Activated effector memory CD4-positive, alpha-beta T cell treated with anti-CD3 and anti-CD28 coated beads, Interleukin-2, amount 50 U/mL, for 16 hours (primary cell): Measurements from ENCODE around the gene EIF4G3.
"Not testable (repeated sequence)": the region's sequence is repeated elsewhere in the genome, so short reads cannot be mapped to it uniquely, and the experiment has no call there.

Experiments used
- DNase-seq: peaks from one replicate; pipeline ENCODE4 v3.0.0-alpha.2; 2020

Gene EIF4G3

DNA sequence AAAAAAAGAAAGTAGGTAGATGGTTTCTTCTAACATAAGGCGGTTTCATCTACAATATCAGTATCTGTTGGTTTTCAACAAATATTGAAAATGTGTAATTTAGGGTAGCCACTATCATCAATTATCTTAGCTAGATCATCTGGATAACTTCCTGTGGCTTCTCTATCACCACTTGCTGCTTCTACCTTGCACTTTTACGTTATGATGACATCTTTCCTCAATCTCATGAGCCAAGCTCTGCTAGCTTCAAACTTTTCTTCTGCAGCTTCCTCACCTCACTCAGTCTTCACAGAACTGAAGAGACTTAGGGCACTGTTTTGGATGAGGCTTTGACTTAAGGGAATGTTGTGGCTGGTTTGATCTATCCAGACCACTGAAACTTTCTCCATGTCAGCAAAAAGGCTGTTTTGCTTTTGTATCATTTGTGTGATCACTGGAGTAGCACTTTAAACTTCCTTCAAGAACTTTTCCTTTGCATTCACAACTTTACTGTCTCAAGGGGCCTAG lies 244.7 kb downstream of the EIF4G3 start:
- DNase-seq = no peak

GRCh38 chr1:20930427-20930826 lies 246.3 kb downstream of the EIF4G3 start:
- DNase-seq = no peak

- no peak for DNase-seq
These were observed 248.6 kb downstream of the EIF4G3 start for GRCh38 chr1:20928146-20928545.

DNA sequence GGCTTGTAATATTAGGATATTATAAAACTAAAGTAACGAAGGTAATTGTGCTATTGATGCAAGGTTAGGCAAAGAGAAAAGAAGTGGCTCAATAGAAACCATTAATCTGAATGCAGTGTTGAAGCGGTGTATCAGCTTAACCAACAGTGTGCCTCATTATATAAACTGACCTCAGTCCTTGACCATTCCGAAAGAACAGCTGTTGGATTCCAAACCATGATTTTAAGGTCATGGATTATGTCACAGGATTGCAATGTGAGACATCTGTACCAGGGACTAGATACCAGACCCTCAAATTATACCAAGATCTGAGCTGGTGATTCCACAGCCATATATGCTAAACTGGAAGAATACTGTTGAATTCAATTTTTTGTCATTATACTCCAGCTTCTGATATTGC lies 255.4 kb downstream of the EIF4G3 start:
- no peak for DNase-seq

DNA sequence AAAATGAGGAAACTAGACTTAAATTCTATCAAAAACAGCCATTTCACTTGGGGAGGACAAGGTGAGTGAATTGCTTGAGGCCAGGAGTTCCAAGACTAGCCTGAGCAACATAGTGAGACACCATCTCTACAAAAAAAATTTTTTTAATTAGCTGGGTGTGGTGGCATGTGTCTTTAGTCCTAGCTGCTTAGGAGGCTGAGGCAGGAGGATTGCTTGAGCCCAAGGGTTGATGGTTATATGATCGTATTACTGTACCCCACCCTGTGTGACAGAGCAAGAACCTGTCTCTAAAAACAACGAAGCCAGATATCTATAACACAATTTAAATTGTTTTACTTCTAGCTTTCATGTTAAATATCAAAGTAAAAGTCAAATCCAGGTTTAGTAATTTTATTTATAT lies 263.5 kb downstream of the EIF4G3 start:
- DNase-seq = no peak

- DNase-seq = not testable (repeated sequence)
These were observed 269.2 kb downstream of the EIF4G3 start for GRCh38 chr1:20907526-20907925.

- DNase-seq = no peak
These were observed 273.3 kb downstream of the EIF4G3 start for GRCh38 chr1:20903437-20903836.

GRCh38 chr1:20900056-20900455 lies 276.6 kb downstream of the EIF4G3 start:
- DNase-seq = no peak

DNA sequence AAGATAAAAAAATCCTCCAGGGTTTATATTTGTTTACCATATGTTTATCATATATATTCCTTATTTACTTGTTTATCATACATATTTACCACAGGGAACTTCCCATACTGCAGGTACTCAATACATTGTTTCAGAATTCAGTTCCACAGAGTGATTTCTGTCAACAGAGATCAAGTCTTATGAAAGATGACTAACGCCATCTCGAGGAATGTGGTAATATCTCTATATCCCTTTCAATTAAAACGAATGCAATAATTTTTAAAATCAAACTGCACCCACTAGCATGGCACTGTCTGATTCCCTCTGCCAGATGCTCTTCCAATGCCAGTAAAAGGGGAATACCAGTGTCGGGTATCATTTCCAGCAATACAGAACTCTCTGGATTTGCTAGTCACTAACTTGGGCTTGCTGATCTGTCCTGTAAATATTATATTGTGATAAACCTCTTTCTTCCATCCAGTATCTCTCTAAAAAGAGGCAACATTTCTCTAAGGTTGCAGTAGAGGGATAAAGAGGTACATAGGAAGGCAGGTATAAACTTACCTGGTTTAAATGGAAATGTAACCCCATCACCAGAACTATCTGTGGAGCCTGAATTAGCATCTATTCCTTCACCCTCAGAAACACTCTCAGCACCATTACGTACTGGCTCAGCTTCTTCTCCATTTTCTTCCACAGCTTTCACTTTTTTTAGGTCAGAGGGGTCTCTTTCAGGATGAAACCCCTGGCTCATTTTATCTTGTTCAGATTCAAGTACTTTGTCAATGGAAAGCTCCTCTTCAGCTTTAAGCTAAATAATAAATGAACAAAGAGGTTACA lies 277.3 kb downstream of the EIF4G3 start:
- DNase-seq = no peak

GRCh38 chr1:20896826-20897225 lies 279.9 kb downstream of the EIF4G3 start:
- no peak for DNase-seq

DNA sequence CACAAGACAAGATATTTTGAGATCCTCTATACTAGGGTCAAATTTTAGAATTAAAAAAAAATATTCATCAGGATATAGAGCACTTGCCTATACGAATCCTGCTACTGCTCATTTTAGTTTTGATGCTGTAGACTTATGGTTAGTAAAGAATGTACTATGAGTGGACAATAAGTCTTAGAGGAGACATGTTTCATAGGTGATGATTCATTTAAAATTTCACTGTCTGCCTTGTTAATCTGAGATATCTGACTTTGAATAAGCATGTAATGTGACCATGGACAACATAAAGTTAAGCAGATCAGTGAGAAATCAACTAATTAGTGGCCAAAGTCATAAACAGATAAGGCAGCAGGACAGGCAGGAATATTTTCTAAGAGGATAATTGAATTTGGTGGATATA lies 282.8 kb downstream of the EIF4G3 start:
- DNase-seq = no peak

GRCh38 chr1:20891091-20891490 lies 285.6 kb downstream of the EIF4G3 start:
- no peak for DNase-seq

DNA sequence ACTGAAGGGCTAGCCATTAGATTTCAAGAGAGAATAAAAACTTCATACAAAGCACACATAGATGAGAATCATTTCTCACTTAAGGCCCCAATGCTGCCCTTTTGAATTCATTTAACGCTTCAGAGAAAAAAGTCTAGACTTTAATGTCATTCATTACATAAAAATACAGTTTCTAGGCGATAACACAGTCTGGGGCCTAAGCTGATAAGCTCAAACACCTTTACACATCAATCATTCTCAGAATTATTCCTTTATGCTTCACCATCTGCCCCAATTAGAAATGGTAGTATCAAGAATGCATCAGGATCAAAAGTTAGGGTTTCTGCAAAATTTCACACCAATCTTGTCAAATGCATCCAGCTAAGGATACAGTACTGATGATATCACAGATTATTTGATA lies 289.5 kb downstream of the EIF4G3 start:
- no peak for DNase-seq

DNA sequence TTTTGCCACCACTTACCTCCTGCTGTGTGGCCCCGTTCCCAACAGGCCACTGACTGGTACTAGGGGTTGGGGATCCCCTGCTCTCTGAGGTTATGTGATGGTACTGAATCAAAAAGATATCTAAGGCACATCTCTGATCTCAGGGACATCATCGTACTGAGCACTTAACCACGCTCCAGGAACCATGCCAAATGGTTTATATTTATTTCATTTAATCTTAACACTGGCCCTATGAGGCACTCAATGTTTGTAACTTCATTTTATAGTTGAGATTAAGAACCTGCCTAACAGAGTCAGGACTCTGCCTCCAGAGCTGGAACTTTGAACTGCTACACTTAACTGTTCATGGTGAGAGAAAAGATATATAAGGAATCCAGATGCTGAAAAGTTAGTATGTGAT lies 291.6 kb downstream of the EIF4G3 start:
- DNase-seq = no peak

- no peak for DNase-seq
These were observed 292.2 kb downstream of the EIF4G3 start for GRCh38 chr1:20884513-20884912.

DNA sequence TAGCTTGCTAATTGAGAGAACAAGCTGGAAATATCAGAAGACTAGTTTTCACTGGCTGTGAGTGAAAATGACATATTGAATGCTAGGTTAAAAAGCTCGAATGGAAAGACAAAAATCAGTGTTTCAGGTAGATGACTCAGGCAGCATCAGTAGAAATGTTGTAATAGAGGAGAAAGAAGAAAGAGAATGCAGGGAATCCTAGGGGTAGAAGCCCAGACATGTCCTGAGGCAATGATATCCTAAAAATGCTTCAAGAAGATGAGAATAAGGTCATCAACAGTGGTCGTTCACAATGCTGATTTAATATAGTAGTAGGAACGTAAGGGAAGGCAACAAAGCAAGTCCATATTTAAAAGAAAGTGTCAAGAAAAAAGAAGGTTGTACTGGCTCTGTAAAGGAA lies 292.9 kb downstream of the EIF4G3 start:
- no peak for DNase-seq

- DNase-seq = no peak
These were observed 293.9 kb downstream of the EIF4G3 start for GRCh38 chr1:20882837-20883236.

GRCh38 chr1:20878799-20879198 lies 297.9 kb downstream of the EIF4G3 start:
- no peak for DNase-seq

DNA sequence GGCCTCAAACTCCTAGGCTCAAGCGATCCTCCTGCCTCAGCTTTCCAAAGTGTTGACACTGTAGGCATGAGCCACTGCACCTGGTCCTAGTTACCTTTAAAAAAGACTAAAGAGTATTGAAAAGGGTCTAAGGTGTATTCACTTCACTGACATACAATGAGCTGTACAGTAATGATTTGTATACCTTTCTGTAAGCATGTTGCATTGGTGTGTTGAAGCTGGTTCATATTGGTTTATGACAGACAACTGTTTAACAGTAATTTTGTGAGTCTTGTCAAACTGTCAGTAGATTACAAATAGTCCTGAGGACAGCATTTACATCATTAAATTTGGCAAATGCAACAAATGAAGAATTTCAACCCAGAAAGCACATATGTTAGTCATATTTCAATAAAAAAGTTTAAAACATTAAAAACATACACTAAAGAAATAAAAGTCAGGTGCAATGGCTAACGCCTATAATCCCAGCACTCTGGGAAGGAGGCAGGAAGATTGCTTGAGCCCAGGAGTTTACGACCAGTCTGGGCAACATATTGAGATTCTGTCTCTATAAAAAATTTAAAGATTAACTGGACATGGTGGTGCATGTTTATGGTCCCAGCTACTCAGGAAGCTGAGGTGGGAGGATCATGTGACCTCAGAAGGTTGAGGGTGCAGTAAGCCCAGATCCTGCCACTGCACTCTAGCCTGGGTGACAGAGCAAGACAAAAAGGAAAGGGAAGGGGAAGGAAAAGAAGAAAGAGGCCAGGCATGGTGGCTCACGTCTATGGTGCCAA lies 301.3 kb downstream of the EIF4G3 start:
- DNase-seq = no peak

DNA sequence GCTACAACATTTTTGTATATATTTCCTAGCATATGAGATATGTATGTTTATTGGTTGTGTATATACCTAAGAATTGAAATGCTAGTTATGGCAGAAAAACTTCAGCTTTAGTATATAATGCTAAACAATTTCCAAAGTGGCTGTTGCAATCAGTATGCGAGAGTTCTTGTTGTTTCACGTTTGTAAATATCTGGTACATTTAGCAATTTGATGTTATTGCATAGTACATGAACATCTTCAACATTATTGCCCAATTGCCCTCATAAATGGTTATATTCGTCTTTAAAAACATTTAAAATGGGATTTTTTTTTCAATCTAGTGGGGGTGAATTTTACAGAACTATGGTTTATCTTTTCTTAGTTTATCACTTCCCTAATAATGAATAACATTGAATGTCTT lies 303.4 kb downstream of the EIF4G3 start:
- no peak for DNase-seq

- DNase-seq = no peak
These were observed 305.3 kb downstream of the EIF4G3 start for GRCh38 chr1:20871419-20871818.

- no peak for DNase-seq
These were observed 306.0 kb downstream of the EIF4G3 start for GRCh38 chr1:20870718-20871117.

DNA sequence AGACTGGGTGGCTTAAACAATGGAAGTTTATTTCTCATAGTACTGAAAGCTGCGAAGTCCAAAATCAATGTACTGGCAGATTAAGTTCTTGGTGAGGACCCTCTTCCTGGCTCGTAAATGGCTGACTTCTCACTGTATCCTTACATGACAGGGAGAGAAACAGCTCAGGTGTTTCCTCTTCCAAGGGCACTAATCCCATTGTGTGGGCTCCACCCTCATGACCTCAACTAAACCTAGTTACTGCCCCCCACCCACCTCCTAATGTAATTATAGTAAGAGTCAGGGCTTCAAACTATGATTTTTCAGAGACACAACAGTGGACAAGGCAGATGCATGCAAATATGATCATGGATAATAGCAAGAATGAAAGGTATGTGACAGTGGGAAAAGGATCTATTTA lies 308.4 kb downstream of the EIF4G3 start:
- DNase-seq = no peak

DNA sequence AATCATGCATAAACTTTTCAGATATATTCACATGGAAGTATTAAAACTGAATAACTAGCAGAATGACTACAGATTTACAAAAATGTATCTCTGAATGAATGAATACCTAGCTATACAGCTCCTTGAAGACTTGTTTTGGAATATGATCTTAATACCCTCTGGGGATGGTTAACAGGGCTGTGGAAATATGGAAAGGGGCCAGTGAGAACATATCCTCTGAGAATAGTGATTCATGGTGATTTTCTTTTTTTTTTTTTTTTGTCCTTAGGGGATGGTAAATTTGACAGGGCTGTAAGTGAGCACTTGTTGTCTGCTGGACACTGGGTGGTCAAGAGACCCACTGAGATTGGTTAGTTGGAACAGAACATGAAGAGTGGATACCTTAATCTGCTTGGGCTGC lies 308.9 kb downstream of the EIF4G3 start:
- no peak for DNase-seq
